GM12872 (cell line): ENCODE data around the gene GAL3ST1.

Experiments
- CTCF ChIP-seq: IDR thresholded peaks from 3 replicates; pipeline ENCODE4 v1.5.1; 2011; ENCODE audit warnings: low read depth, mild to moderate bottlenecking, low read length, moderate library complexity; ENCODE audit not compliant: insufficient read depth

The GAL3ST1 gene

GRCh38 chr22:30610299-30610698, 35.8 kb upstream of the GAL3ST1 start:
- no peak for TF ChIP-seq CTCF

DNA sequence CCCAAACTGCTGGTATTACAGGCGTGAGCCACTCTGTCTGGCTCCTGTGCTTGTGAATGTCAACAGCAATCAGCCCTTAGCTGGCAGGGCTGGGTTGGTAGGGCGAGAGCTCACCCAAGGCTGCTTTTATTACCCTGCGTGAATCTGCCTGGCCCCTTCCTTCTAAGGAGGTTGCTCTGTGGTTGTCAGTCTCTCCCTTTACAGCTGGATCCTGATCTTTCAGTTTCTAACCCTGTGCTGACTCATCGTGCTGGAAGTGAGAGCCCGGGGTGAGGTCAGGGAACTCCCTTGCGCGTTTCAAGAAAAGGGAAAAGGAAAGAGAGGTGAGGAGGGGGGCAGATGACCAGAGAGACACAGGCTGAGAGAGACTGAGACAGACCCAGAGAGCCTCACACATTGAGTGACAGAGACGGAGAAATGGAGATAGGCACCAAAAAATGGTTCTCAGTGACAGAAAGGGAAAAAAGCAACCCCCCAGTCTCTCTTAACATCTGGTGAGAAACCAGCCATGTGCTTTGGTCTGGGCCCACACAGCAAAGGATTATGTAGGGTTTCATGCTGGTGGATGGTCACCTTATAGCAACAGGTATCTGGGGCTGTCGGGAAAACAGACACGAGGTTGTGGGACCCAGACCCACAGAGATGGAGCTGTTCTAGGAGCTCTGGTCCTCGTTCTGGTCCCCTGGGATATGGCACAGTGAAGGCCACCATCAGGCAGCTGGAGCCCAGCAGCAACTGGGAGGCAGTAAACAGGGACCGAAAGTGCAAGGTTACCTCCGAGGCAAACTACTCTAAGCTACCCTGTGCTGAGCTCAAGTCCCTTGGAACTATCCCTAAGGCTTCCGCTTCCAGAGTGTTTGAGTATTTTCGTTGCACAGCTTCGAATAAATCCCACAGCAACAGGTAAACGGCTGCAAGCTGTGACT, 35.1 kb upstream of the GAL3ST1 start:
- no peak for TF ChIP-seq CTCF

- no peak for TF ChIP-seq CTCF
Observed at GRCh38 chr22:30607939-30608338, 33.5 kb upstream of the GAL3ST1 start.

GRCh38 chr22:30607300-30607930, 33.0 kb upstream of the GAL3ST1 start:
- no peak for TF ChIP-seq CTCF

DNA sequence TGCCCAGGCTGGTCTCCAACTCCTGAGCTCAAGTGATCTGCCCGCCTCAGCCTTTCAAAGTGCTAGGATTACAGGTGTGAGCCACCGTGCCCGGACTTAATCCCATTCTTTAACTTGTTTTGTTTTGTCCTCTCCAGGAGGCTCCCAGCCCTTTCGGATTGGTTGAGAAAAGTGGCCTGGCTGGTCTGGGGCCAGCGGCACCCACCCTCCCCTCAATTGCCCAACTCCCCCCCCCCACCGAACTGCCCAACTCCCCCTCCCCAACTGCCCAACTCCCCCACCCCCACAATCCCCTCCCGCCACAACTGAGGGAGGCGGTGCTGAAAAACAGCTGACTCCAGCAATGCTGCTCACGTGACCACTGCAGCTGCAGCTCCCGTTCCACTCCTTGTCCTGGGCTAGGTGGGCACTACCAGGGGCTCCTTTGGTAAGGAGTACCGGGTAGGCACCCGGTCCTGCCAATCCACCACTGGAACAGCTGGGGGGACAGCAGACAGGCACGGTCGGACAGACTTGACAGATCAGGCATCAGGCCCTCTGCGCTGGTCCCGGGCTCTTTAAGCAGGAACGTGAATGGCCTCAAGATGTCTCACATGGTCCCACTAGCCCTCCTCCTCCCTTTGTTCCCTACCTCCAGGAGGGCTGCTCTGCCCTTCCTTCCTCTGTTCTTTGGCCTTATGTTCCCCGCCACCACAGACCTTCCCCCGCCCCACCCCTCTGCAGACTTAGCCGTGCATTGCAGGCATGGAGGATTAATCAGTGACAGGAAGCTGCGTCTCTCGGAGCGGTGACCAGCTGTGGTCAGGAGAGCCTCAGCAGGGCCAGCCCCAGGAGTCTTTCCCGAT, 32.2 kb upstream of the GAL3ST1 start, which contains the start of gene TCN2:
TSS of gene TCN2 (plus strand) at position 720 of the 845 bp plus-strand sequence. CDS start 158 bp downstream, outside the sequence.
- TF ChIP-seq CTCF: no peak

DNA sequence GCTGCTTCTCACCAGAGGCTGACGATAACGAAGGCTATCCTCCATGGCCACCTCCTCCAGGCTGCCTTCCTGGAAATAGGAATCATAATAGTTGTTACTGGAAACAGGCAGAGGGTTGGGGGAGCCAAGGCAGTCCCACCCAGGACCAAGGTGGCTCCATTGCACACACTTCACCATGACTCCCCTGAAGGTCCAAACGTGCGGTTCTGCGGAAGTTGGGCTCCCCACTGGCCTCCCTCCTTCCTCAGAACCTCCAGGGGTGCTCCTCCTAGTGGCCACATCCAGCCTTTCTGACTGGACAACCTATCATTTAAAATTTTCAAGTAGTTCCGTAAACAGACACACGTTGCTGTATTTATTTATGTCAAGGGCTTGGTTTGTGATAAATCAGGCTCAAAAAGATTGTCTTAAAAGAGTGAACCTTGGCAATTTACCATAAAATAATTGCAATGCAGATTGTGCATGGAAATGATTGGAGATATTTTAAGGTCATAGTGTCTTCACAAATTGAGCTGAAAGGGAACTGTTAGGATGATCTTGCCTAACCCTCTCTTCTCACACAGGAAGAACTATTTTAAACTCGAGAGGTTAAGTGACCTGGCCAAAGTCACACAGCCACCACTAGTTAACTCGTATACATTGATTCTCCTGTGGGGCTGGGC, 31.1 kb upstream of the GAL3ST1 start:
- peak; percentile 79 for TF ChIP-seq CTCF
